GM12865 (cell line): ENCODE measurements around the gene UNC119.
A peak's percentile ranks its signal among the peaks of the same experiment; 100 is the strongest.

Experiments used
- DNase-seq: peaks from one replicate; pipeline ENCODE4 v3.0.0; 2010; ENCODE audit warnings: low read depth
- H3K4me3 ChIP-seq: 2 replicates; pipeline ENCODE4 v1.5.1; 2011; ENCODE audit warnings: mild to moderate bottlenecking, low read depth, low read length, control low read depth
- CTCF ChIP-seq: IDR thresholded peaks from 2 replicates; pipeline ENCODE4 v1.5.1; 2011; ENCODE audit warnings: low read length, control low read depth, low read depth, inconsistent platforms; ENCODE audit not compliant: insufficient read depth; ENCODE audit errors: missing control alignments

Gene UNC119

DNA sequence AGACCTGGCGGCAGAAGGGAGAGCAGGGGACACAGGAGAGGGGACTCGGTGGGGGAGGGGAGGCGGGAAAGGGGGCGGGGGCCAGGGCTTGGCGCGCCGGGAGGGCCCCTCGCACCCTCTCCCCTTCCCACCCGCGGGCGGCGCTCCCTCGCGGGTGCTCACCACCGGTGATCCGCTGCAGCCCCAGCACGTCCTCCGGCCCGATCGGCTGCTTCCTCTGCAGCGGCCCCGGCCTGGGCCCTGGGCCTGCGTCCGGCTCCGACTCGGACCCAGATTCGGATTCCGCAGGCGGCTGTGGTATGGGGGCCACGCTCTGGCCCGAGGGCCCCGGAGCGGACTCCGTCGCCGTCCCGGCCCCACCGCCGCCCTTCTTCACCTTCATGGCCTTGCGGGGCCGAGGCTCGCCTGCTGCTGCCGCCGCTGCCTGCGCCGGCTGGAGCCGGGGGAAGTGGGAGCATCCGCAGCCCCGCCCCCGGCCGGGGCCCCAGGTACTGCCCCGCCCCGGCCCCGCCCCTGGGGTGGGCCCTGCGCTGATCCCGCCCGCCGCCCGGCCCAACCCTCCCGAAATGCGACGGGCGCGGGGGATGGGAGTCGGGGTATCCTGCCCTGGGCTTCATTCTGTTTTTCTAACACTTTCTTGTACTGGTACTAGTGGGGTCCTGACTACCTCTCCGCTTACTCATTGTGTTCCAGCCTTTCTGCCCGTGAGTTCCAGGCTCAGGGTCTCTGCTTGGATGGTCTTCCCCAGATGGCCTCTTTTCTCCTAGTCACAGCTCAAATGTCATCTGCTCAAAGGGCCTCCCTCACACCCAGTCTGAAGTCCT lies at the start of gene UNC119:
UNC119 (minus strand) TSS at position 449 of the 824 bp plus-strand sequence; CDS start at position 382, 67 bp downstream.
- peak within 1 kb of the TSS; percentile 70 for H3K4me3 ChIP-seq
- TF ChIP-seq CTCF, result no peak
- peak; percentile 84 for DNase-seq

- DNase-seq, result peak; percentile 84
- H3K4me3 ChIP-seq, result peak overlapping the region; percentile 70
- no peak for TF ChIP-seq CTCF
Observed at GRCh38 chr17:28599311-28600184, 47.1 kb upstream of the UNC119 start.

GRCh38 chr17:28598799-28599310 lies 46.4 kb upstream of the UNC119 start, which contains the start of gene SPAG5:
Gene SPAG5 (minus strand): TSS chr17:28599025. CDS start chr17:28598946, 79 bp downstream.
- TF ChIP-seq CTCF, result no peak
- peak within 1 kb of the TSS; percentile 70 for H3K4me3 ChIP-seq
- DNase-seq, result peak; percentile 96

DNA sequence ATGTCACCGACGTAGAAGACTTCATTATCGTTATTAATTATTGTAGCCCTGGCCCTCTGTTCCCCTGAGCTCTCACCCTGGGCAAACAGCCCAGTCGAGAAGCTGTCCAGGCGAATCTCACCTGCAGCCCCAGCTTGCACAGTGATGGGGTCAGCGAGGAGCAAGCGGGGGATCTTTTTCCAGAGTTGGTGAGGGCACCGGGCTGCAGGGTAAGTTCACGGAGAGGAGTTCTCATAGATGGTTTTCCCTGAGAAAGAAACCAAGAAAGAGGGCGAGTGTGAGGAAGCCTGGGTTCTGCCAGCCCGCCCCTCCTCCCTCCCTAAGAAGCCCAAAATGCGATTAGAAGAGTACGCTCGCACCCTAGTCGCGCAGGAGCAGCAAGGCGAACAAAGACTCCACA lies 46.0 kb upstream of the UNC119 start:
- no peak for TF ChIP-seq CTCF
- peak overlapping the region; percentile 70 for H3K4me3 ChIP-seq
- DNase-seq, result no peak

GRCh38 chr17:28597606-28598383 lies 45.4 kb upstream of the UNC119 start:
- H3K4me3 ChIP-seq, result peak overlapping the region; percentile 70
- DNase-seq, result no peak
- TF ChIP-seq CTCF, result no peak

DNA sequence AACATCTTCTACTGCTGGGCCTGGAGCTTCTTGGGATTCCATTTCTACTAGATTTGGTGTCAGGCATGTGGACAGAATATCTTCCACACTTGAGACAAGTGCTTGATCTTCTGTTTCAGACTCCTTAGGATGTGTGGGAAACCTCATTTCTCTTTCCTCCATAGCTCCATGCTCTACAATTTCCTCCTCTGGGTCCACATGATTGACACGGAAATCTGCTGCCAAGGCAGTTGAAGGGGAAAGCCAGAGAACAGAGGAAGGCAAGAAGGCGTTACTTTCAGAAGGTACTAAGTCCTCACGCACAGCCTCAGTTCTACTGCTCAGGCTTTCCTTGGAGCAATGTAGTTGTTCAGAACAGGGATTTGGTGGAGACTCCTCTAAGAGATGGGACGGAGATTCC lies 39.8 kb upstream of the UNC119 start:
- no peak for TF ChIP-seq CTCF
- DNase-seq, result no peak
- no peak overlapping the region for H3K4me3 ChIP-seq
